A549 treated with Hydrocortisone at 1 μM for 4 hours (cell line): Measurements from ENCODE around the gene STPG1. TPM values are rescaled to one million over a fixed set of nuclear protein-coding genes. Genes with fewer than 3 reads are reported as not detected.

ENCODE experiments used
- total RNA-seq: library from RNA; stranded (reverse); fragments of 200-300 nt; extraction: Qiagen RNA extraction; gene quantifications from 5 replicates; pipeline ENCODE4 v1.2.3, GENCODE V29; 2022

The STPG1 gene
- 6.2 to 6.9 TPM (median 6.8 TPM) in 5 replicates for total RNA-seq

GRCh38 chr1:24413350-24414163, at the start of gene STPG1:
TSS of gene STPG1 (minus strand) at chr1:24413782. CDS start at chr1:24401388, 12,394 bp downstream.

GRCh38 chr1:24415334-24415909, 1.8 kb upstream of the STPG1 start, which contains the start of gene NIPAL3:
TSS of gene NIPAL3 (plus strand) at chr1:24415802. CDS start at chr1:24419548, 3,746 bp downstream.

GRCh38 chr1:24319312-24319863, 94.2 kb downstream of the STPG1 start, which contains the start of gene GRHL3:
TSS of gene GRHL3 (plus strand) at chr1:24319357. CDS start at chr1:24319552, 195 bp downstream.

Other genes with a start within 250 kb of the STPG1 start
- 0.90 to 1.2 TPM (median 1.1 TPM) in 5 replicates for gene IFNLR1, start 226.5 kb downstream of the STPG1 start, total RNA-seq
- gene GRHL3, start 94.4 kb downstream of the STPG1 start, total RNA-seq: 0.79 to 1.0 TPM (median 0.84 TPM) in 5 replicates
- gene NIPAL3, start 2.0 kb upstream of the STPG1 start, total RNA-seq: 6.2 to 8.6 TPM (median 7.3 TPM) in 5 replicates
- gene RCAN3, start 89.1 kb upstream of the STPG1 start, total RNA-seq: 10.8 to 16.1 TPM (median 14.7 TPM) in 5 replicates
- 0.03 to 0.08 TPM (median 0.07 TPM) in 5 replicates for gene NCMAP, start 142.3 kb upstream of the STPG1 start, total RNA-seq
- gene SRRM1, start 229.5 kb upstream of the STPG1 start, total RNA-seq: 35.2 to 63.0 TPM (median 42.4 TPM) in 5 replicates